ENCODE data around the gene METTL15. TPM values are rescaled to one million over a fixed set of nuclear protein-coding genes. Genes with fewer than 3 reads are reported as not detected.

Gene METTL15
- total and polyA plus RNA-seq, 2 donors (not counting 1 experiment from before 2014, with no cell fraction given), result 3.9 to 19.7 TPM

GRCh38 chr11:28077521-28077920 is 30.7 kb upstream of the METTL15 start:
- Histone ChIP-seq H3K9me3 (ENCODE audit: control extremely low read depth in 1 of 3, control insufficient read depth in 2 of 3, insufficient read depth in 1 of 3, low read length in 2 of 3) (no peaks in the 10 kb centered on the region), H3K4me1 (ENCODE audit: control insufficient read depth in 2 of 2, insufficient read depth in 2 of 2, low read length in 2 of 2) (no peaks in the 10 kb centered on the region), H3K79me2 (ENCODE audit: control insufficient read depth, insufficient read depth, low read length) (no peaks in the 10 kb centered on the region), H3K4me2 (replicated peaks; ENCODE audit: low read depth, low read length, poor library complexity, severe bottlenecking) (no peak overlapping the region), H3K27me3 (replicated peaks in 1 of 4; ENCODE audit: control extremely low read depth in 1 of 4, control insufficient read depth in 3 of 4, insufficient read depth in 4 of 4, low read length in 3 of 4) (no peaks in the 10 kb centered on the region), H3K27ac (ENCODE audit: low read length in 2 of 2) (no peak overlapping the region), H3K36me3 (replicated peaks in 1 of 2; ENCODE audit: control extremely low read depth in 1 of 2, control insufficient read depth in 1 of 2, extremely low read depth in 1 of 2, insufficient read depth in 2 of 2, low read length in 1 of 2) (peaks cover 0 to 1% of the 10 kb centered on the region in 2 experiments), H2AFZ (ENCODE audit: insufficient read depth, low read depth, low read length, poor library complexity, severe bottlenecking) (no peak overlapping the region), H3K4me3 (ENCODE audit: control extremely low read depth in 1 of 5, extremely low read depth in 1 of 5, insufficient read depth in 1 of 5, low read depth in 2 of 5, low read length in 4 of 5) (no peak overlapping the region), H4K20me1 (ENCODE audit: control insufficient read depth, insufficient read depth, low read length, poor library complexity, severe bottlenecking) (no peaks in the 10 kb centered on the region), H3K9ac (ENCODE audit: low read length) (no peak overlapping the region)
- Mint-ChIP-seq H3K4me3 (no peak overlapping the region), H3K27ac (no peak overlapping the region), H3K27me3 (no peaks in the 10 kb centered on the region), H3K9me3 (ENCODE audit: insufficient read depth) (no peaks in the 10 kb centered on the region), H3K4me1 (no peaks in the 10 kb centered on the region)
- intact Hi-C loops (cut with micrococcal nuclease), result no loop called here
- CTCF ChIA-PET, result no interaction called here
- no peak for ATAC-seq (ENCODE audit: low read depth)
- TF ChIP-seq CTCF (IDR thresholded peaks at IDR 0.05) (no peak), EZH2 (IDR thresholded peaks at IDR 0.05; ENCODE audit: borderline replicate concordance, insufficient read depth, low read depth, low read length, poor library complexity, severe bottlenecking) (no peak)
- POLR2A ChIA-PET, result no interaction called here
- WGBS (ENCODE audit: insufficient coverage), result 100% methylated on average over 2 of the region's 3 CpGs
- DNase-seq, result no peak

- TF ChIP-seq EZH2 (IDR thresholded peaks at IDR 0.05; ENCODE audit: borderline replicate concordance, insufficient read depth, low read depth, low read length, poor library complexity, severe bottlenecking) (no peak), CTCF (IDR thresholded peaks at IDR 0.05) (no peak)
- no peak overlapping the region for H3K4me3 Mint-ChIP-seq
- no peak overlapping the region for H2AFZ ChIP-seq (ENCODE audit: insufficient read depth, low read depth, low read length, poor library complexity, severe bottlenecking)
Observed at GRCh38 chr11:28083118-28083517, 25.1 kb upstream of the METTL15 start.

More at GRCh38 chr11:28083118-28083517, 25.1 kb upstream of the METTL15 start:
- ATAC-seq (ENCODE audit: low read depth), result no peak
- ChIA-PET POLR2A (no interaction called here), CTCF (no interaction called here)
- no peaks in the 10 kb centered on the region for H3K4me1 Mint-ChIP-seq
- H3K36me3 ChIP-seq (replicated peaks in 1 of 2; ENCODE audit: control extremely low read depth in 1 of 2, control insufficient read depth in 1 of 2, extremely low read depth in 1 of 2, insufficient read depth in 2 of 2, low read length in 1 of 2), result no peaks in the 10 kb centered on the region
- H4K20me1 ChIP-seq (ENCODE audit: control insufficient read depth, insufficient read depth, low read length, poor library complexity, severe bottlenecking), result no peaks in the 10 kb centered on the region
- DNase-seq, result no peak
- H3K27me3 Mint-ChIP-seq, result no peaks in the 10 kb centered on the region
- H3K27me3 ChIP-seq (replicated peaks in 1 of 4; ENCODE audit: control extremely low read depth in 1 of 4, control insufficient read depth in 3 of 4, insufficient read depth in 4 of 4, low read length in 3 of 4), result no peaks in the 10 kb centered on the region
- no CpG with 5 or more reads among the region's 1 CpG for WGBS (ENCODE audit: insufficient coverage)
- no peak overlapping the region for H3K9ac ChIP-seq (ENCODE audit: low read length)
- H3K4me2 ChIP-seq (replicated peaks; ENCODE audit: low read depth, low read length, poor library complexity, severe bottlenecking), result no peak overlapping the region
- no peak overlapping the region for H3K27ac Mint-ChIP-seq
- H3K27ac ChIP-seq (ENCODE audit: low read length in 2 of 2), result no peak overlapping the region
- no peak overlapping the region for H3K4me3 ChIP-seq (ENCODE audit: control extremely low read depth in 1 of 5, extremely low read depth in 1 of 5, insufficient read depth in 1 of 5, low read depth in 2 of 5, low read length in 4 of 5)
- intact Hi-C loops (cut with micrococcal nuclease), result loop anchor here (5.0 kb wide), 1 partner anchor 34 kb away; no protein-coding TSS in a partner anchor
- H3K9me3 ChIP-seq (ENCODE audit: control extremely low read depth in 1 of 3, control insufficient read depth in 2 of 3, insufficient read depth in 1 of 3, low read length in 2 of 3), result no peaks in the 10 kb centered on the region
- H3K9me3 Mint-ChIP-seq (ENCODE audit: insufficient read depth), result no peaks in the 10 kb centered on the region
- H3K79me2 ChIP-seq (ENCODE audit: control insufficient read depth, insufficient read depth, low read length), result no peaks in the 10 kb centered on the region
- H3K4me1 ChIP-seq (ENCODE audit: control insufficient read depth in 2 of 2, insufficient read depth in 2 of 2, low read length in 2 of 2), result no peaks in the 10 kb centered on the region
